ENCODE measurements around the gene CHN2.

The CHN2 gene

GRCh38 chr7:29386196-29386765 lies 191.7 kb downstream of the CHN2 start:
- no peak overlapping the region for H3K4me3 ChIP-seq (ENCODE audit: low read depth, low read length)
- no peak for TF ChIP-seq CTCF (IDR thresholded peaks at IDR 0.05; ENCODE audit: low read depth, low read length)

GRCh38 chr7:29391262-29391661 lies 196.7 kb downstream of the CHN2 start:
- no peak for TF ChIP-seq CTCF (IDR thresholded peaks at IDR 0.05; ENCODE audit: low read depth, low read length)

GRCh38 chr7:29394321-29394720 lies 199.7 kb downstream of the CHN2 start:
- no peak for TF ChIP-seq CTCF (IDR thresholded peaks at IDR 0.05; ENCODE audit: low read depth, low read length)

More at GRCh38 chr7:29391262-29391661, 196.7 kb downstream of the CHN2 start:
- H3K4me3 ChIP-seq (ENCODE audit: low read depth, low read length), result no peak overlapping the region

GRCh38 chr7:29396563-29396962 lies 202.0 kb downstream of the CHN2 start:
- no peak for TF ChIP-seq CTCF (IDR thresholded peaks at IDR 0.05; ENCODE audit: low read depth, low read length)
- H3K4me3 ChIP-seq (ENCODE audit: low read depth, low read length), result no peak overlapping the region

More at GRCh38 chr7:29394321-29394720, 199.7 kb downstream of the CHN2 start:
- H3K4me3 ChIP-seq (ENCODE audit: low read depth, low read length), result no peak overlapping the region

GRCh38 chr7:29397398-29397797 lies 202.8 kb downstream of the CHN2 start:
- TF ChIP-seq CTCF (IDR thresholded peaks at IDR 0.05; ENCODE audit: low read depth, low read length), result no peak
- no peak overlapping the region for H3K4me3 ChIP-seq (ENCODE audit: low read depth, low read length)

- no peak for TF ChIP-seq CTCF (IDR thresholded peaks at IDR 0.05; ENCODE audit: low read depth, low read length)
- no peak overlapping the region for H3K4me3 ChIP-seq (ENCODE audit: low read depth, low read length)
Observed at GRCh38 chr7:29398011-29398410, 203.4 kb downstream of the CHN2 start.

GRCh38 chr7:29400437-29400836 lies 205.9 kb downstream of the CHN2 start:
- TF ChIP-seq CTCF (IDR thresholded peaks at IDR 0.05; ENCODE audit: low read depth, low read length), result no peak
- no peak overlapping the region for H3K4me3 ChIP-seq (ENCODE audit: low read depth, low read length)
